NB4 (cell line): ENCODE data around the gene HEMK1.

ENCODE experiments used
- CTCF ChIP-seq: IDR thresholded peaks from one replicate; pipeline ENCODE4 v1.5.1; 2012; ENCODE audit warnings: low read depth, low read length
- MYC ChIP-seq: IDR thresholded peaks from 2 replicates; pipeline ENCODE4 v1.6.1; 2011; ENCODE audit warnings: low read depth, low read length
- POLR2A ChIP-seq: IDR thresholded peaks from 2 replicates; pipeline ENCODE4 v1.6.1; 2011; ENCODE audit warnings: mild to moderate bottlenecking; ENCODE audit not compliant: insufficient read length; ENCODE audit errors: extremely low read depth
- TF ChIP-seq, protein P1 (sequence below): IDR thresholded peaks from 2 replicates; pipeline ENCODE4 v1.6.1; 2011; ENCODE audit warnings: low read depth, low read length

- TF ChIP-seq CTCF (no peak), POLR2A (no peak), MYC (no peak)
- TF ChIP-seq, protein P1, sequence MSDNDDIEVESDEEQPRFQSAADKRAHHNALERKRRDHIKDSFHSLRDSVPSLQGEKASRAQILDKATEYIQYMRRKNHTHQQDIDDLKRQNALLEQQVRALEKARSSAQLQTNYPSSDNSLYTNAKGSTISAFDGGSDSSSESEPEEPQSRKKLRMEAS: no peak
Measured at GRCh38 chr3:50603261-50604109, 34.2 kb downstream of the HEMK1 start.
